HG02884 (cell line): Measurements from ENCODE around the gene STARD8.
"Not testable (repeated sequence)": the region's sequence is repeated elsewhere in the genome, so short reads cannot be mapped to it uniquely, and the experiment has no call there.

Experiments
- ATAC-seq: cut with Tn5 transposase; IDR thresholded peaks from one replicate; pipeline ENCODE4 v1.9.1; 2021; ENCODE audit warnings: mild to moderate bottlenecking, moderate library complexity; ENCODE audit not compliant: unreplicated experiment

The STARD8 gene, protein sequence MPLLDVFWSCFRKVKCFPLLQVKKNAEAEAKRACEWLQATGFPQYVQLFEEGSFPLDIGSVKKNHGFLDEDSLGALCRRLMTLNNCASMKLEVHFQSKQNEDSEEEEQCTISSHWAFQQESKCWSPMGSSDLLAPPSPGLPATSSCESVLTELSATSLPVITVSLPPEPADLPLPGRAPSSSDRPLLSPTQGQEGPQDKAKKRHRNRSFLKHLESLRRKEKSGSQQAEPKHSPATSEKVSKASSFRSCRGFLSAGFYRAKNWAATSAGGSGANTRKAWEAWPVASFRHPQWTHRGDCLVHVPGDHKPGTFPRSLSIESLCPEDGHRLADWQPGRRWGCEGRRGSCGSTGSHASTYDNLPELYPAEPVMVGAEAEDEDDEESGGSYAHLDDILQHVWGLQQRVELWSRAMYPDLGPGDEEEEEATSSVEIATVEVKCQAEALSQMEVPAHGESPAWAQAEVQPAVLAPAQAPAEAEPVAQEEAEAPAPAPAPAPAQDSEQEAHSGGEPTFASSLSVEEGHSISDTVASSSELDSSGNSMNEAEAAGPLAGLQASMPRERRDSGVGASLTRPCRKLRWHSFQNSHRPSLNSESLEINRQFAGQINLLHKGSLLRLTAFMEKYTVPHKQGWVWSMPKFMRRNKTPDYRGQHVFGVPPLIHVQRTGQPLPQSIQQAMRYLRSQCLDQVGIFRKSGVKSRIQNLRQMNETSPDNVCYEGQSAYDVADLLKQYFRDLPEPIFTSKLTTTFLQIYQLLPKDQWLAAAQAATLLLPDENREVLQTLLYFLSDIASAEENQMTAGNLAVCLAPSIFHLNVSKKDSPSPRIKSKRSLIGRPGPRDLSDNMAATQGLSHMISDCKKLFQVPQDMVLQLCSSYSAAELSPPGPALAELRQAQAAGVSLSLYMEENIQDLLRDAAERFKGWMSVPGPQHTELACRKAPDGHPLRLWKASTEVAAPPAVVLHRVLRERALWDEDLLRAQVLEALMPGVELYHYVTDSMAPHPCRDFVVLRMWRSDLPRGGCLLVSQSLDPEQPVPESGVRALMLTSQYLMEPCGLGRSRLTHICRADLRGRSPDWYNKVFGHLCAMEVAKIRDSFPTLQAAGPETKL

DNA sequence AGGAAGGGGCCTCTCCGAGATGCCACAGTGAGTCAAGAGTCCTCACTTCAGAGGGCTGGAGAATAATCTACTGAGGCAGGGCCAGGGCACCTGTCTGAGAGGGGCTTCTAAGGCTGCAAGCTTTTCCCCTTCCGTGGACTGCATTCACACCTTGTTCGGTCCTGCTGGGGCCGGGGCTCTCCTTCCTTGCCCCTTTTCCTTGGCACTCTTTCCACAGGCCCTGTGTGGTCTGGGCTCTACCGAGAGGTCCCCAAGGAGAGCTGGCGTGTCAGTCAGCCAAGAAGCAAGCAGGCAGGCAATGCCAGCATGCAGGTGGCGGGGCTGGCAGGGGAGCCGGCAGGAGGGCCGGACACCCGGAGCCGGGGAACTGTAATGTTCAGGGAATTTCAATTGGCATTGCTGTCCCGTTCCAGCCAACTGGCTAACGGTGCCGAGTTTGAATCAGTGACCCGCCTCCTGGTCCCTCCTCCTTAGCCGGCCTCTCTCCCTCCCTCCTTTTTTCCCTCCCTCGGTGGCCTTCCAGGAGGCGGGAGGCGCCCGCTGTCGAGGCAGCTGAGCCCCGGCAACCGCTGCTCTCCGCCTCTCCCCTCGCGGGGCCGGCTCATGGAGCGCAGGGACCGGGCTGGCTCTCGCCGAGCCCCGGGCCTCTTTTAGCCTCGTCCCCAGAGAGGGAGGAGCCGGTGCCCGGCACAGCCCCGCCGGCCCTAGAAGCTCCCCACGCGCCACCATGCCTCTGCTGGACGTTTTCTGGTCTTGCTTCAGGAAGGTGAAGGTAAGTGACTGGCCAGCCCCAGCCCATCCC is at the start of gene STARD8:
Gene STARD8 (plus strand): TSS at position 511 of the 802 bp plus-strand sequence. CDS start 217 bp downstream, at position 728.
- ATAC-seq: no peak

DNA sequence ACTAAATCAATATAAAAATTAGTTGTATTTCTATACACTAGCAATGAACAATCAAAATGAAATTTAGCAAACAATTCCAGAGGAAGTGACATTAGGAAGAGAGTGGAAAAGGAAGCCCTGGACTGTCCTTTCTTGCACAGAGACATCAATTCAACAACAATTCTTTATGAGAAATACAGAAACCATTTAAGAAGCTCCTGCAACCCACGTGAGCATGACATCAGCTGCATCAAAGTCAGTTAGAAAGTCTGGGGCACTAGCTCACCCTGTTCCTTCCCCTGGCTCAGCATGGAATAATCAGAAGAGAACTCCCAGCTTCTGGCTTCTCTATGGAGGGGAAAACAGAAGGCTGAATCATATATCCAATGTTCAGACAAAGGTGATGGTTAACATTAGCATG is 48.6 kb upstream of the STARD8 start:
- ATAC-seq: no peak

DNA sequence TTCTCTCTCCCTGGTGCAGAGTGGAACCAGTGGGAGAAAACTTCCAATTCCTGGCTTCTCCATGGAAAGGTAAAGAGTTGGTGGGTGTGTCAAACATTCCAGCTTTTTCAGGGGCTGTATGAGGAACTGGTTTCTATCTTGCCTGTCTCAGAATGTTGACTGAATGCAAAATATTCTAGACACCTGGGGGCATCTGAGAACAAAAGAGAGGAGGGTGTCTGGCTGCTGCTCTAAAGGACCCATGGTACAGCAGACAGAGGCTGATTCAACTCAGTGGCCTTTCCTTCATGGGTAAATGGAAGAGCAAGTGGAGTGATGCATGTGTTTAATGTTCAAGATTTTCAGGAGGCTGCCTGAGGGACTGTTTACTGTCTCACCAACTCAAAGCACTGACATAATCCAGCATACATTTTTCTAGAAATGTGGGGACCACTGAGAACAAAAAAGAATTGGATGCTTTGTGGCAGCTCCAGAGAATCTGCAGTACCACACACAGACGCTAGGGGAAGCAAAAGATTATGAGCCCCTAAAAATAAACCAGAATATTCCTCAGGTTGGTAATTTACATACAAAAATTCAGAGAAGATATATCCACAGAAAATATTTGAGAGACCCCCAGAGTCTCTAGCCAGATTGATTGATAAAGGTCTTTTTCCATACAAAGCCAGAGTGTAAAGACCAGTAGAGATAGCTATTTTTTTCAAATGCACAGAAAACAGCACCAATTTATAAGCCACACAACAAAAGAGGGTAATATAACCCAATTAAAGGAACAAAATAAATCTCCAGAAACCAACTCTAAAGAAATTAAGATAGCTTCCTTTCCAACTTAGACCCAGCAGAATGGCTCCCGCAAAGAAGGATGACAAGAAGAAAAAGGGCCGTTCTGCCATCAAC is 48.0 kb upstream of the STARD8 start:
- no peak for ATAC-seq

DNA sequence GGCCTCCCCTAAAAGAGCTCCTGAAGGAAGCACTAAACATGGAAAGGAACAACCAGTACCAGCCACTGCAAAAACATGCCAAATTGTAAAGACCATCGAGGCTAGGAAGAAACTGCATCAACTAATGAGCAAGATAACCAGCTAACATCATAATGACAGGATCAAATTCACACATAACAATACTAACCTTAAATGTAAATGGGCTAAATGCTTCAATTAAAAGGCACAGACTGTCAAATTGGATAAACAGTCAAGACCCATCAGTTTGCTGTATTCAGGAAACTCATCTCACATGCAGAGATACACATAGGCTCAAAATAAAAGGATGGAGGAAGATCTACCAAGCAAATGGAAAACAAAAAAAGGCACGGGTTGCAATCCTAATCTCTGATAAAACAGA is 43.2 kb upstream of the STARD8 start:
- ATAC-seq: not testable (repeated sequence)

DNA sequence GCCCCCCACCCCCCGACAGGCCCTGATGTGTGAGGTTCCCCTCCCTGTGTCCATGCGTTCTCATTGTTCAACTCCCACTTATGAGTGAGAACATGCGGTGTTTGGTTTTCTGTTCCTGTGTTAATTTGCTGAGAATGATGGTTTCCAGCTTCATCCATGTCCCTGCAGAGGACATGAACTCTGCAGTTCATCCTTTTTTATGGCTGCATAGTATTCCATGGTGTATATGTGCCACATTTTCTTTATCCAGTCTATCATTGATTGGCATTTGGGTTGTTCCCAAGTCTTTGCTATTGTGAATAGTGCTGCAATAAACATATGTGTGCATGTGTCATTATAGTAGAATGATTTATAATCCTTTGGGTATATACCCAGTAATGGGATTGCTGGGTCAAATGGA is 32.7 kb upstream of the STARD8 start:
- not testable (repeated sequence) for ATAC-seq

DNA sequence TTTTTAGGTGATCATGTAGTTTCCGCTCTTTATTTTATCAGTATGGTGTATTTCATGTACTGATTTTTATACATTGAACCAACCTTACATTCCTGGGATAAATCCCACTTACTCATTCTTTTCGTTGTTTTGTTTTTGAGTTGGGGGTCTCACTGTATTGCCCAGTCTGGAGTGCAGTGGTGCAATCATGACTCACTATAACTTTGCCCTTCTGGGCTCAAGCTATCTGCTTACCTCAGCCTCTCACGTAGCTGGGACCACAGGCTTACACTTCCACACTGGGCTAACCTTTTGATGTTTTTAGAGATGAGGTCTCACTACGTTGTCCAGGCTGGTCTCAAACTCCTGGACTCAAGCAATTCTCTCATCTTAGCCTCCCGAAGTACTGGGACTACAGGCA is 19.5 kb upstream of the STARD8 start:
- no peak for ATAC-seq

DNA sequence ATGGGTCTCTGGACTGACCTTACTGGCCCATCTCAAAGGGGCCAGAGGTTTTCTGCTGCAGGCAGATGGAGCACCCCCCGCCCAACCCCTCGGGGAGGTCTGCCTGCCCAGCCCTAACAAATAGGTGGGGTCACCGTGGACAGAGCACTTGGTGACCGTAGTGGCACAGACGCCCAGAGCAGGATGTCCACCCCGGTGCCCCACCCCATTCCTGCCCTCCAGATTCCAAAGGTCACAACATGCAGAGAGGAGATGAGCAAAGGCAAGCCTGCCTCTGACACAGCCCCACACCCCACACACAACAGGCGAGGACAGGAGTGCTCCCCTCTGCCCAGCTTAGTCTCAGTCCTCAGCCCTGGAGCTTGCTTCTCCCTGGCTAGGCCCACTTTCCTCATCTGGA is 17.5 kb upstream of the STARD8 start:
- not testable (repeated sequence) for ATAC-seq

DNA sequence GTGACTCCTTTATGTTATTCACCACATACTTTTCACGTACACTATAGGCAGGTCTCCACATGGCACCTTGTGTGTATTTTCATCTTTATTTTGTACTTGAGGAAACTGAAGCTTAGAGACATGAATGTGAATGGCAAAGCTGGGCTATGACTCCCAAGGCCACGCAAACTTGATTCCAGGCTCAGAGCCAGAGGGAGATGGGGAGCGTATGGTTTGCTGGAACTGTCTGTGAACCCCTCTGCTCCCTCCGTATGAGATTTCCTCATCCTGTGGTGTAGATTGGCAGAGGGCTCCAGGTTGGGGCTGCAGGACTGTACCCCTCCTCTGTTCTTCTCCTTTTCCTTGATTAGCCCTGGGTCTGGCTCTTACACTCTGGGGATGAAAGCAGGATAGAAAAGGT is 16.1 kb upstream of the STARD8 start:
- ATAC-seq: no peak

DNA sequence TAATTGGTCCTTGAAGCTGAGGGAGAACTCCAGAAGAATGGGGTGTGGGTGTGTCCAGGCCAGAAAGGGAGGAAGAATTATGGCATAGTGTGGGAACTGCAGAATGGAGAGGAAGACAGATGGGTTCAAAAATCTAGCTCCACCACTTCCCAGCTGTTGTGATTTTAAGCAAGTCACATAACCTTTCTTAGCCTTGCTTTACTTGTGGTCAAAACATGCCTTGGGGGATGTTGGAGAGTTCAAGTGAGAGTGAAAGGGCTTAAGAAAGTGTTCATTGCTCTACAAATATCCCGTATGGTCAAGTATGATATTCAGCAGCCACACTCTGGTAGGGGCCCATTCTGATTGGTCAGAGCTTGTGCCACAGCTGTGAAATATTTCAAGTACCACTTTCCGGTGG is 15.0 kb upstream of the STARD8 start:
- ATAC-seq: no peak

DNA sequence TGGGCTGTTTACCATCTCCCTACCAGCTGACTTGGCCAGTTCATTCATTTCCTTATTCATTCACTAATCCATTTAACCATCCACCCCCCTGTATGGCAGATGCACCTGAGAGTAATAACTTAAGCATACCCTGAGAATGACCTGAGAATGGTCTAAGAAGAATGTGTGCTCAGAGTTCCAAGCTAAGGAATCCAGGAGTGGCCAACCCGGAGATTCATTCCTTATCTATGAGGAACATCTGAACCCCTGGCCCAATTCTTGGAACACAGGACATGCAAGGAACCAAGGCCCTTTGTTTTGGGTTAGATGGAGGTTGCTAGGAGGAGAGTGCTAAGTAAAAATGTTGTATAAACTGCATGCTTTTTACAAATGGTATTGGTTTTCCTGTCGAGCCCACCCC is 13.5 kb upstream of the STARD8 start:
- no peak for ATAC-seq

DNA sequence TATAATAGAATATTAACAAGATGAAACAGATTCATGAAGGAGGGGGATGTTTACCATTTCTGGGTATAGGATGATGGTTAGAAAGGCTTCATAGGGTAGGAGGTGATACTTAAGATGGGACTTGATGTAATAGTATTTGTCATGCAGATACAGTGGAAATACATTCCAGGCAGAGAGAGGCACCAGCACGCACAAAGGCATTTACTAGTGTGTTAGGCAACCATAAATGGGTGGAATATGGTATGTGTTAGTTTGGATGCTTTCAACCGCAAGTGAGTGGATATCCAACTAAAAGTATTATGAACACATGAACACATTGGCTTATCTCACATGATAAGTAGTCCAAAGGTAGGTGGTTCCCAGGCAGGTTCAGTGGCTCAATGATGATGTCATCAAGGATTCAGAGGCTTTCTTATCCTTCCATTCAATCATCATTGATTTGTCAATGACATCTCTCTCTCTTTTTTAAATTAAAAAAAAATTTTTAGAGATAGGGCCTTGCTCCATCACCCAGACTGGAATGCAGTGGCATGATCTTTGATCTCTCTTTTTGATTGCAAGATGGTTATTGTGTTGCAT is 12.7 kb upstream of the STARD8 start:
- no peak for ATAC-seq

DNA sequence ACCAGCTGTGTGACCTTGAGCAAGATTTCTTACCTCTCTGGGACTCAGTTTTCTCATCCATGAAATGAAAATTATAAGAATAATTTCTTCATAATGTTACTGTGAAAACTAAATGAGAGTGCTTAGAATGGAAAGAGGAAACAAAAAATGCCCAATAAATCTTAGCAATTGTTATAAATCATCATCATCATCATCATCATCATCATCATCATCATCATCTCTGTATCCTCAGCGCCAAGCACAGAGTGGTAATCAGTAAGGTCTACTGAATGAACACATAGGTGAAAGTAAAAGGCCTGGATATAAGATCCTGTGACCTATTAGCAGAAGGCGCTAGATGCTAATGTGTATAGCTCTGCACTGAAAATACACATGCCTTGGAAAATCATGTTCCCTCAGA is 6.8 kb upstream of the STARD8 start:
- no peak for ATAC-seq

DNA sequence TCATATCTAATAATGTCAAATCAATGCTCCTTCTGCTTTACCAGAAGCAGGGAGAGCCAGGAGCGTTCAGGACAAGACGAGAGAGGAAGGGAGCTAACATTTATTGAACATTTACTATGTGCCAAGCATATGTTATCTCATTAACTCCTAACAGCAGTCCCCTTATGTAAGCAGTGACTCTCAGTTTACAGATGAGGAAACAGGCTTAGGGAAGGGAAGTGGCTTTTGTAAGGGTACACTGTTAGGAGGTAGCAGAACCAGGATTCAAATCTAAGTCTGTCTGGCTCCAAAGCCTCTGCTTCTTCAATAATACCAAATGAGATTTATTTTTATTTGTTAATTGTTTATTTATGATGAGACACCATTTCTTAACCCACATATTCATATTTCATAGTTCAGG is 2.6 kb upstream of the STARD8 start:
- ATAC-seq: no peak

DNA sequence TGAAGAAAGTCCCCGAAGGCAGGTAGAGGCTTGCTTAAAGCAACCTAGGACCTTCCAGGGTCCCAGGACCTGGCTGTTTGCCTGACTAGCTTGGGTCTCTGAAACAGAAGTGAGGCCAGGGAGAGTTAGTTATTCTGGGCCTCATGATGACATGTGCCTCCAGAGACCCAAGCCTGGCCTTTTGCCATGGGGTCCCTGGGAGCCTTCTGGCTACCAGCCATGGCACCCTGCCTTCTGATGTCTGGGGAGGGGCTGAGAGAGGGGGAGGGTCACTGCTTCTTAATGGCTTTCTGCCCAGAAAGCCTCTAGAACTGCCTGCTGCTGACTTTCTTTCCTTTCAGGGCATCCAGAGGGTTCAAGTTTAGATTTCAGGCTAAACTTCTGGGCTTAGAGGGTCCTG is 1.0 kb upstream of the STARD8 start:
- ATAC-seq: no peak

DNA sequence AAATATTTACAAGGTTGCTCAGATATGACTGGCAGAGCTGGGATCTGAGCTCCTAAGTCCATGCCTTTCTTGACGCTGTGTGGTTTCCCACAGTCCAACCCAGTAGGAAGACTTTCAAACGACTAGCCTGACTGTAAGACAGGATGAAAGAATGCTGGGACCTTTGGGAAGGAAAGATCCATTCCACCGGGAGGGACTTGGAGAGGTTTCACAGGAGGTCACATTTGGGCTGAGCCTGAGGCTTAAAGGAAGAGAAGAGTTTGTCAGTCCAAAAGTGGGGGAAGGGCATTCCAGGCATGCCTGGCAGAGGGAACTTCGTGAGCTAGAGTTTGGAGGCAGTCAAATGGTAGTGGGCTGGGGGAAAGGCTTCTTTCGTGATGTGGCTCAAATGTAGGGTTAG is 1.5 kb downstream of the STARD8 start:
- no peak for ATAC-seq

DNA sequence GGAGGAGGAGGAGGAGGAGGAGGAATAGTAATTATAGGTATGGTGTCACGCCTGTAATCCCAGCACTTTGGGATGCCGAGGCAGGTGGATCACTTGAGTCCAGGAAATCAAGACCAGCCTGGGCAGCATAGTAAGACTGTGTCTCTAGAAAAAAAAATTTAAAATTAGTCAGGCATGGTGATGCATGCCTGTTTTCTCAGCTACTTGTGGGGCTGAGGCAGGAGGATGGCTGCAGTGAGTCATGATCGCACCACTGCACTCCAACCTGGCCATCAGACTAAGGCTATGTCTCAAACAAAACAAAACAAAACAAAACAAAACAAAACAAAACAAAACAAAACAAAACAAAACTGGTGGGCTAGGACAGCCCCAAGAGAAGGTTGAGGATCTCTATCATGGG is 3.0 kb downstream of the STARD8 start:
- no peak for ATAC-seq

DNA sequence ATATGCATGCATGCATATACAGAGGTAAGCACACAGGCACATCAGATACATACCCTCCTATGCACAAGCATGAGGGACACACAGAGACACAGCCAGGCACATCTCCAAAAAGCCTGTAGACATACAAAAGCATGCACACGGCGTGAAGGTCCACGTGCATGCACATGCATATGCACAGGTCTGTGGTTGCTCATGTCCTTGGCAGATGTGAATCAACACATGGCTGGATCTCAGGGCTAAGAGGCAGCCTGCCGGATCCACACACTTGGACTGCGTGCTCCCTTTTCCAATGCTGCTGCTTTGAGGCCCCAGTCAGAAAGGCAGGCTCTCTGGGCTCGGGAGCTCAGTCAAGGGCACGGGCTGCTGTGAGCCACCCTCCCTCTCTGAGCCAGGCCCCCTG is 3.6 kb downstream of the STARD8 start:
- no peak for ATAC-seq

DNA sequence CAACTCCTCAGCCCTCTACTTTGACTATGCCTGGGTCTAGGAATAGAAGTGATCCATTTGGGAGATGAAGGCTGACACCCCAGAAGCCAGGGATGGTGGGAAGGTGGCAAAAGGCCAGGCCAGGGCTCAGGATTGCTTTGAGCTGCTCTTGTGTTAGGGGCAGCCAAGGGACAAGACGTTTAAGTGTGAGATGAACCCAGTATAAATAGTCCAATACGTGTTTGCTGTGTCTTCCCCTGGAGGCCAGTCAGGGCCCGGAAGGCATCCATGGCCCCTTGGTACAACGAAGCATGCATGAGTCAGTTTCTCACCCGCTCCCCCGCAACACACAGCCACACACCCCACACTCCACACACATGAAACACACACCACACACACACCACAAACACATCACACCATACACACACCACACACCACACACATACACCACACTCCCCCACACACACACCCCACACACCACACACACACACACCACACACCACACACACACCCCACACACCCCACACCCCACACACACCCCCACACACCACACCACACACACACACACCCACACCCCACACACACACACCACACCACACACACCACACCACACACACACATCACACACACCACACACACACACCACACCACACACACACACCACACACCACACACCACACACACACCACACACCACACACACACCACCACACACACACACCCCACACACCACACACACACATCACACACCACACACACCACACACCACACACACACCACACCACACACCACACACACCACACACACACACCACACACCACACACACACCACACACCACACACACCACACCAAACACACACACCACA is 5.1 kb downstream of the STARD8 start:
- no peak for ATAC-seq

DNA sequence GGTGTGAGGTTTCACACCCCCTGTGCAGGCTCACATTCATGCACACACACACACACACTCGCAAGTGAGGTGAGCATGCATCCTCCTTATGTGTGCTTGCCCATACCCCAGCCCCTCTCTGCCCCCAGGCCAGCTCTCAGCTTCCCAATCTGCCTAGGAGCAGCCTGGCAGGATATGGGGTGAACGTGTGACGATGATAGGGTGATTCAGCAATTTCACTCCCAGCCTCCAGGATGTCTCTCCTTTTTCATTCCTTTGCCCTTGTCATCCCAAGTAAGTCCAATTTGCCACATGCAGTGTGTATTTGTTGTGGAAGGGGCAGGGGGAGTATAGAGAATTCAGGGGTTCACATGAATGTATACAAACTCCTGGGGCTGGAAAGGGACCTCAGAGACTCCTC is 7.2 kb downstream of the STARD8 start:
- no peak for ATAC-seq
